Activated CD4-positive, alpha-beta memory T cell treated with anti-CD3 and anti-CD28 coated beads for 36 hours (primary cell): ENCODE results near the gene HHAT. TPM values are rescaled to one million over a fixed set of nuclear protein-coding genes. Genes with fewer than 3 reads are reported as not detected.

Experiments
- CTCF ChIA-PET: fragments of 350-600 bp; sonication (Branson Sonifier 250); formaldehyde crosslinking; loops from one replicate; lab custom pipeline; 2021; ENCODE audit warnings: antibody characterized with exemption, inconsistent platforms; lab: Charles Lee
- POLR2A ChIA-PET: fragments of 350-600 bp; sonication (Branson Sonifier 250); formaldehyde crosslinking; loops from one replicate; lab custom pipeline; 2021; ENCODE audit warnings: antibody characterized with exemption; lab: Charles Lee
- DNase-seq: peaks from one replicate; pipeline ENCODE4 v3.0.0-alpha.2; 2020
- H3K27ac Mint-ChIP-seq: one replicate; pipeline ENCODE4 v1.8.0; 2021; ENCODE audit warnings: mixed read lengths
- H3K27me3 Mint-ChIP-seq: one replicate; pipeline ENCODE4 v1.8.0; 2021; ENCODE audit warnings: mixed read lengths
- H3K36me3 Mint-ChIP-seq: one replicate; pipeline ENCODE4 v1.8.0; 2021; ENCODE audit warnings: mixed read lengths
- H3K4me1 Mint-ChIP-seq: one replicate; pipeline ENCODE4 v1.8.0; 2021; ENCODE audit warnings: low read depth, mixed read lengths
- H3K4me3 Mint-ChIP-seq: one replicate; pipeline ENCODE4 v1.8.0; 2021; ENCODE audit warnings: mild to moderate bottlenecking, mixed read lengths
- H3K9me3 Mint-ChIP-seq: one replicate; pipeline ENCODE4 v1.8.0; 2021; ENCODE audit warnings: mixed read lengths
- intact Hi-C: fragments of 100-400 bp; cut with micrococcal nuclease; formaldehyde crosslinking; loops from one replicate; pipeline ENCODE4 v1.15.1; 2023
- total RNA-seq, 2 experiments: library from RNA; stranded (reverse); gene quantifications; one replicate each; pipeline ENCODE4 v1.2.3, GENCODE V29; 2021

The HHAT gene
- total RNA-seq, 2 experiments from 2014 or later: 1.6 to 1.8 TPM

GRCh38 chr1:210620867-210621488 lies 292.3 kb downstream of the HHAT start:
- Mint-ChIP-seq H3K9me3 (no peaks in the 10 kb centered on the region), H3K4me3 (no peak overlapping the region), H3K27me3 (no peaks in the 10 kb centered on the region), H3K27ac (no peak overlapping the region), H3K4me1 (no peaks in the 10 kb centered on the region), H3K36me3 (peaks cover 3% of the 10 kb centered on the region)
- no peak for DNase-seq
- intact Hi-C loops: no loop called here
- ChIA-PET POLR2A (no interaction called here), CTCF (no interaction called here)

GRCh38 chr1:210621712-210622111 lies 293.0 kb downstream of the HHAT start:
- no peak overlapping the region for H3K27ac Mint-ChIP-seq
- no peaks in the 10 kb centered on the region for H3K9me3 Mint-ChIP-seq

GRCh38 chr1:210624722-210625121 lies 296.0 kb downstream of the HHAT start:
- ChIA-PET CTCF (no interaction called here), POLR2A (no interaction called here)
- no peaks in the 10 kb centered on the region for H3K27me3 Mint-ChIP-seq
- intact Hi-C loops: no loop called here
- H3K27ac Mint-ChIP-seq: no peak overlapping the region
- H3K36me3 Mint-ChIP-seq: peaks cover 3% of the 10 kb centered on the region
- H3K9me3 Mint-ChIP-seq: no peaks in the 10 kb centered on the region
- no peaks in the 10 kb centered on the region for H3K4me1 Mint-ChIP-seq
- no peak for DNase-seq
- no peak overlapping the region for H3K4me3 Mint-ChIP-seq

More at GRCh38 chr1:210621712-210622111, 293.0 kb downstream of the HHAT start:
- no peak for DNase-seq
- peaks cover 3% of the 10 kb centered on the region for H3K36me3 Mint-ChIP-seq
- H3K27me3 Mint-ChIP-seq: no peaks in the 10 kb centered on the region
- no peak overlapping the region for H3K4me3 Mint-ChIP-seq
- ChIA-PET CTCF (no interaction called here), POLR2A (no interaction called here)
- H3K4me1 Mint-ChIP-seq: no peaks in the 10 kb centered on the region
- intact Hi-C loops: no loop called here

- Mint-ChIP-seq H3K27me3 (no peaks in the 10 kb centered on the region), H3K27ac (no peak overlapping the region), H3K4me1 (no peaks in the 10 kb centered on the region), H3K36me3 (peaks cover 3% of the 10 kb centered on the region), H3K9me3 (no peaks in the 10 kb centered on the region), H3K4me3 (no peak overlapping the region)
- POLR2A ChIA-PET: no interaction called here
- CTCF ChIA-PET: no interaction called here
- no peak for DNase-seq
- intact Hi-C loops: no loop called here
Observed at GRCh38 chr1:210625715-210626114, 297.0 kb downstream of the HHAT start.

GRCh38 chr1:210626341-210626740 lies 297.6 kb downstream of the HHAT start:
- Mint-ChIP-seq H3K4me1 (no peaks in the 10 kb centered on the region), H3K9me3 (no peaks in the 10 kb centered on the region), H3K27me3 (no peaks in the 10 kb centered on the region), H3K4me3 (no peak overlapping the region), H3K36me3 (peaks cover 3% of the 10 kb centered on the region), H3K27ac (no peak overlapping the region)
- ChIA-PET POLR2A (no interaction called here), CTCF (no interaction called here)
- intact Hi-C loops: no loop called here
- no peak for DNase-seq

GRCh38 chr1:210627755-210628154 lies 299.1 kb downstream of the HHAT start:
- intact Hi-C loops: no loop called here
- Mint-ChIP-seq H3K27ac (no peak overlapping the region), H3K4me1 (no peaks in the 10 kb centered on the region), H3K36me3 (peaks cover 3% of the 10 kb centered on the region), H3K27me3 (no peaks in the 10 kb centered on the region), H3K4me3 (no peak overlapping the region), H3K9me3 (no peaks in the 10 kb centered on the region)
- no peak for DNase-seq
- POLR2A ChIA-PET: no interaction called here
- CTCF ChIA-PET: interaction anchor here (1.5 kb wide), 1 partner anchor 506 kb away, joined by 3 read pairs; the partner anchor contains the start of gene KCNH1

GRCh38 chr1:210629276-210629675 lies 300.6 kb downstream of the HHAT start:
- H3K4me3 Mint-ChIP-seq: no peak overlapping the region
- CTCF ChIA-PET: no interaction called here
- no peaks in the 10 kb centered on the region for H3K27me3 Mint-ChIP-seq
- POLR2A ChIA-PET: no interaction called here
- DNase-seq: no peak
- H3K36me3 Mint-ChIP-seq: peaks cover 3% of the 10 kb centered on the region
- intact Hi-C loops: no loop called here
- no peaks in the 10 kb centered on the region for H3K4me1 Mint-ChIP-seq
- no peaks in the 10 kb centered on the region for H3K9me3 Mint-ChIP-seq
- no peak overlapping the region for H3K27ac Mint-ChIP-seq

- H3K4me1 Mint-ChIP-seq: no peaks in the 10 kb centered on the region
- intact Hi-C loops: no loop called here
- CTCF ChIA-PET: no interaction called here
- H3K9me3 Mint-ChIP-seq: no peaks in the 10 kb centered on the region
- POLR2A ChIA-PET: no interaction called here
- H3K4me3 Mint-ChIP-seq: no peak overlapping the region
- no peaks in the 10 kb centered on the region for H3K27me3 Mint-ChIP-seq
- H3K36me3 Mint-ChIP-seq: no peaks in the 10 kb centered on the region
- no peak overlapping the region for H3K27ac Mint-ChIP-seq
- no peak for DNase-seq
Observed at GRCh38 chr1:210631399-210631798, 302.7 kb downstream of the HHAT start.

- ChIA-PET POLR2A (no interaction called here), CTCF (no interaction called here)
- Mint-ChIP-seq H3K9me3 (no peaks in the 10 kb centered on the region), H3K36me3 (no peaks in the 10 kb centered on the region), H3K27ac (no peak overlapping the region), H3K4me3 (no peak overlapping the region), H3K27me3 (no peaks in the 10 kb centered on the region), H3K4me1 (no peaks in the 10 kb centered on the region)
- intact Hi-C loops: no loop called here
- DNase-seq: no peak
Observed at GRCh38 chr1:210633140-210633539, 304.4 kb downstream of the HHAT start.

- Mint-ChIP-seq H3K4me3 (no peak overlapping the region), H3K36me3 (no peaks in the 10 kb centered on the region), H3K4me1 (no peaks in the 10 kb centered on the region), H3K9me3 (no peaks in the 10 kb centered on the region), H3K27me3 (no peaks in the 10 kb centered on the region), H3K27ac (no peak overlapping the region)
- POLR2A ChIA-PET: no interaction called here
- CTCF ChIA-PET: no interaction called here
- DNase-seq: no peak
- intact Hi-C loops: no loop called here
Observed at GRCh38 chr1:210633636-210634035, 304.9 kb downstream of the HHAT start.

- Mint-ChIP-seq H3K9me3 (no peaks in the 10 kb centered on the region), H3K27ac (no peak overlapping the region), H3K36me3 (no peaks in the 10 kb centered on the region), H3K27me3 (no peaks in the 10 kb centered on the region), H3K4me1 (no peaks in the 10 kb centered on the region), H3K4me3 (no peak overlapping the region)
- DNase-seq: no peak
- intact Hi-C loops: no loop called here
- ChIA-PET CTCF (no interaction called here), POLR2A (no interaction called here)
Observed at GRCh38 chr1:210635108-210635507, 306.4 kb downstream of the HHAT start.

- no peak overlapping the region for H3K4me3 Mint-ChIP-seq
Observed at GRCh38 chr1:210641582-210641981, 312.9 kb downstream of the HHAT start.

GRCh38 chr1:210645582-210646257 lies 317.0 kb downstream of the HHAT start:
- Mint-ChIP-seq H3K36me3 (no peaks in the 10 kb centered on the region), H3K9me3 (no peaks in the 10 kb centered on the region), H3K27ac (no peak overlapping the region), H3K27me3 (no peaks in the 10 kb centered on the region), H3K4me3 (no peak overlapping the region), H3K4me1 (no peaks in the 10 kb centered on the region)
- DNase-seq: no peak
- POLR2A ChIA-PET: no interaction called here
- CTCF ChIA-PET: no interaction called here
- intact Hi-C loops: no loop called here

More at GRCh38 chr1:210641582-210641981, 312.9 kb downstream of the HHAT start:
- ChIA-PET CTCF (no interaction called here), POLR2A (no interaction called here)
- Mint-ChIP-seq H3K36me3 (no peaks in the 10 kb centered on the region), H3K4me1 (no peaks in the 10 kb centered on the region), H3K9me3 (no peaks in the 10 kb centered on the region), H3K27me3 (no peaks in the 10 kb centered on the region), H3K27ac (no peak overlapping the region)
- intact Hi-C loops: no loop called here
- no peak for DNase-seq
